Uterus (tissue), 4 donors: Measurements from ENCODE around the gene LDLRAD4. TPM values are rescaled to one million over a fixed set of nuclear protein-coding genes. Genes with fewer than 3 reads are reported as not detected.

ENCODE experiments used
- DNase-seq, 2 donors: peaks; one replicate each; pipeline ENCODE4 v3.0.0-alpha.2; 2019 to 2020
- H3K27ac ChIP-seq, 2 donors: fragments of 200-600 bp; sonication (generic); 1 replicate in 1 of 2; 2 replicates in 1 of 2; pipeline ENCODE4 v1.5.1; 2016 to 2018
- H3K27me3 ChIP-seq, 2 donors: fragments of 200-600 bp; sonication (generic); one replicate each; pipeline ENCODE4 v1.5.1; 2018 to 2019; ENCODE audit warnings: control low read depth in 1 of 2
- H3K36me3 ChIP-seq, 2 donors: fragments of 200-600 bp; sonication (generic); one replicate each; pipeline ENCODE4 v1.5.1; 2019; ENCODE audit warnings: control low read depth in 1 of 2
- H3K4me1 ChIP-seq, 2 donors: fragments of 200-600 bp; sonication (generic); one replicate each; pipeline ENCODE4 v1.5.1; 2018 to 2019; ENCODE audit warnings: control low read depth in 1 of 2
- H3K4me3 ChIP-seq, 2 donors: fragments of 200-600 bp; sonication (generic); 1 replicate in 1 of 2; 2 replicates in 1 of 2; pipeline ENCODE4 v1.5.1; 2018 to 2019; ENCODE audit warnings: mild to moderate bottlenecking in 1 of 2
- H3K9me3 ChIP-seq, 2 donors: fragments of 200-600 bp; sonication (generic); one replicate each; pipeline ENCODE4 v1.5.1; 2019; ENCODE audit warnings: control low read depth in 1 of 2
- POLR2A ChIP-seq, 2 donors: fragments of 450-650 bp; IDR thresholded peaks; one replicate each; pipeline ENCODE4 v1.6.1; 2016; ENCODE audit warnings: antibody characterized with exemption in 2 of 2, mild to moderate bottlenecking in 1 of 2, moderate library complexity in 1 of 2
- intact Hi-C: fragments of 100-400 bp; cut with DNase I; formaldehyde crosslinking; loops from one replicate; pipeline ENCODE4 v1.15.1; 2023; ENCODE audit warnings: low total_unique reads
- total RNA-seq, 4 donors: library from RNA; depleted of rRNA in 3 of 4; stranded (reverse); fragments of >200 nt in 3 of 4; gene quantifications; one replicate each; pipeline versions ENCODE4 v1.1.0 to v1.2.4, GENCODE V29; 2014 to 2023
- TF ChIP-seq, protein P1 (sequence below), 4 experiments: fragments of 200-600 bp in 2 of 4; fragments of 450-650 bp in 2 of 4; sonication (generic) in 2 of 4; IDR thresholded peaks; one replicate each; pipeline ENCODE4 v1.5.1; 2016 to 2019; ENCODE audit warnings: antibody characterized with exemption in 4 of 4, mild to moderate bottlenecking in 2 of 4, moderate library complexity in 1 of 4
- donor health status: DM: yes; HTN: yes; CAD: no.

LDLRAD4 gene
- total RNA-seq, 4 donors from 2014 or later: 23.8 to 82.2 (median 39.3) TPM

- DNase-seq: no peak
- Histone ChIP-seq H3K9me3 (no peaks in the 10 kb centered on the region), H3K36me3 (no peaks in the 10 kb centered on the region), H3K4me1 (no peaks in the 10 kb centered on the region), H3K4me3 (no peak overlapping the region), H3K27me3 (no peaks in the 10 kb centered on the region), H3K27ac (no peak overlapping the region)
- intact Hi-C loops: loop anchor here (10.0 kb wide), 1 partner anchor 146 kb away; no protein-coding TSS in a partner anchor
- TF ChIP-seq, protein P1, sequence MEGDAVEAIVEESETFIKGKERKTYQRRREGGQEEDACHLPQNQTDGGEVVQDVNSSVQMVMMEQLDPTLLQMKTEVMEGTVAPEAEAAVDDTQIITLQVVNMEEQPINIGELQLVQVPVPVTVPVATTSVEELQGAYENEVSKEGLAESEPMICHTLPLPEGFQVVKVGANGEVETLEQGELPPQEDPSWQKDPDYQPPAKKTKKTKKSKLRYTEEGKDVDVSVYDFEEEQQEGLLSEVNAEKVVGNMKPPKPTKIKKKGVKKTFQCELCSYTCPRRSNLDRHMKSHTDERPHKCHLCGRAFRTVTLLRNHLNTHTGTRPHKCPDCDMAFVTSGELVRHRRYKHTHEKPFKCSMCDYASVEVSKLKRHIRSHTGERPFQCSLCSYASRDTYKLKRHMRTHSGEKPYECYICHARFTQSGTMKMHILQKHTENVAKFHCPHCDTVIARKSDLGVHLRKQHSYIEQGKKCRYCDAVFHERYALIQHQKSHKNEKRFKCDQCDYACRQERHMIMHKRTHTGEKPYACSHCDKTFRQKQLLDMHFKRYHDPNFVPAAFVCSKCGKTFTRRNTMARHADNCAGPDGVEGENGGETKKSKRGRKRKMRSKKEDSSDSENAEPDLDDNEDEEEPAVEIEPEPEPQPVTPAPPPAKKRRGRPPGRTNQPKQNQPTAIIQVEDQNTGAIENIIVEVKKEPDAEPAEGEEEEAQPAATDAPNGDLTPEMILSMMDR (IDR thresholded peaks at IDR 0.05): no peak
- no peak for TF ChIP-seq POLR2A (IDR thresholded peaks at IDR 0.05)
These were observed 162.1 kb downstream of the LDLRAD4 start for GRCh38 chr18:13380691-13381070.

- Histone ChIP-seq H3K9me3 (no peaks in the 10 kb centered on the region), H3K36me3 (no peaks in the 10 kb centered on the region), H3K27ac (peak overlapping the region; percentile 73 to 88), H3K4me3 (no peak overlapping the region), H3K27me3 (no peaks in the 10 kb centered on the region), H3K4me1 (no peaks in the 10 kb centered on the region)
- intact Hi-C loops: loop anchor here (10.0 kb wide), 1 partner anchor 147 kb away; no protein-coding TSS in a partner anchor
- no peak for TF ChIP-seq POLR2A (IDR thresholded peaks at IDR 0.05)
- TF ChIP-seq, protein P1 (IDR thresholded peaks at IDR 0.05): no peak
- DNase-seq: no peak
These were observed 162.8 kb downstream of the LDLRAD4 start for GRCh38 chr18:13381331-13381730.

DNA sequence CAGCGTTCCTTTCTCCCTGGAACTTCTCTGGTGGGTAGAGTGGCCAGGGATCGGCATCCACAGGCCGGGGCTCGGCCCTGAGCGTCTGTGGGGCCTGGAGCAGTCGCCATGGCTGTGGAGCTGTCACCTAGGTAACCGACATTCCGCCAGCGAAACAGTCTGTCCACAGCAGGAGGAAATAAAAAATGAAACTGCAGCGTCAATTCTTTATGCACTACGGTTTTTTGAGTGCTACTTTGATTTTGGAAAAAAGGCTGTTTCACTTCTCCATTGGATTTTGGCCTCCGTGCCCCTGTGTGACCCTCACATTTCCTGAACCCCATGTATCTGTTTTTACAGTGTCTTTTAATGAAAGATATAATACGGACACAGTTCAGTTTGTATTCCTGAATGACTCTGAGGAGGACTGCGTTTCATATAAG lies 163.4 kb downstream of the LDLRAD4 start:
- Histone ChIP-seq H3K4me3 (peak overlapping the region; percentile 15 to 29), H3K36me3 (no peaks in the 10 kb centered on the region), H3K9me3 (no peaks in the 10 kb centered on the region), H3K27me3 (no peaks in the 10 kb centered on the region), H3K27ac (peak overlapping the region; percentile 73 to 88), H3K4me1 (no peaks in the 10 kb centered on the region)
- DNase-seq: peak; percentile 69 to 73
- no peak for TF ChIP-seq POLR2A (IDR thresholded peaks at IDR 0.05)
- TF ChIP-seq, protein P1 (IDR thresholded peaks at IDR 0.05): no peak
- intact Hi-C loops: loop anchor here (10.0 kb wide), 1 partner anchor 147 kb away; no protein-coding TSS in a partner anchor

GRCh38 chr18:13382366-13382953 lies 163.9 kb downstream of the LDLRAD4 start:
- Histone ChIP-seq H3K27me3 (no peaks in the 10 kb centered on the region), H3K9me3 (no peaks in the 10 kb centered on the region), H3K36me3 (no peaks in the 10 kb centered on the region), H3K4me3 (peak overlapping the region; percentile 15 to 29), H3K4me1 (no peaks in the 10 kb centered on the region), H3K27ac (peak overlapping the region; percentile 73 to 88)
- intact Hi-C loops: loop anchor here (10.0 kb wide), 1 partner anchor 148 kb away; no protein-coding TSS in a partner anchor
- TF ChIP-seq POLR2A (IDR thresholded peaks at IDR 0.05): no peak
- TF ChIP-seq, protein P1 (IDR thresholded peaks at IDR 0.05): no peak
- DNase-seq: peak in 1 of 2 donors; percentile 56

- H3K36me3 ChIP-seq: no peaks in the 10 kb centered on the region
- H3K27ac ChIP-seq: peak overlapping the region; percentile 73 to 88
- no peak overlapping the region for H3K4me3 ChIP-seq
- no peaks in the 10 kb centered on the region for H3K9me3 ChIP-seq
- no peak for TF ChIP-seq POLR2A (IDR thresholded peaks at IDR 0.05)
- TF ChIP-seq, protein P1 (IDR thresholded peaks at IDR 0.05): no peak
- intact Hi-C loops: loop anchor here (10.0 kb wide), 1 partner anchor 148 kb away; no protein-coding TSS in a partner anchor
- no peaks in the 10 kb centered on the region for H3K4me1 ChIP-seq
- H3K27me3 ChIP-seq: no peaks in the 10 kb centered on the region
- DNase-seq: no peak
These were observed 164.6 kb downstream of the LDLRAD4 start for GRCh38 chr18:13382954-13383827.
